ENCODE data around the gene UGT1A6.

The UGT1A6 gene

GRCh38 chr2:233772153-233772552 is 79.5 kb downstream of the UGT1A6 start:
- DNase-seq = no peak

GRCh38 chr2:233772583-233772982 is 79.9 kb downstream of the UGT1A6 start:
- no peak for DNase-seq

GRCh38 chr2:233773854-233774253 is 81.2 kb downstream of the UGT1A6 start:
- DNase-seq = no peak

- DNase-seq = no peak
Measured at GRCh38 chr2:233775414-233775813, 82.7 kb downstream of the UGT1A6 start.

- no peak for DNase-seq
Measured at GRCh38 chr2:233778030-233778429, 85.3 kb downstream of the UGT1A6 start, which contains the start of gene MROH2A. Gene MROH2A (plus strand): TSS chr2:233778330. CDS start chr2:233779359, 1,029 bp downstream.

GRCh38 chr2:233779722-233780121 is 87.0 kb downstream of the UGT1A6 start:
- DNase-seq = no peak

- no peak for DNase-seq
Measured at GRCh38 chr2:233780771-233781170, 88.1 kb downstream of the UGT1A6 start.

GRCh38 chr2:233789554-233789953 is 96.9 kb downstream of the UGT1A6 start:
- no peak for DNase-seq

- no peak for DNase-seq
Measured at GRCh38 chr2:233791151-233791882, 98.6 kb downstream of the UGT1A6 start.

GRCh38 chr2:233791883-233792329 is 99.2 kb downstream of the UGT1A6 start:
- DNase-seq = no peak

GRCh38 chr2:233792720-233793119 is 100.0 kb downstream of the UGT1A6 start:
- no peak for DNase-seq

- DNase-seq = no peak
Measured at GRCh38 chr2:233793465-233794127, 100.9 kb downstream of the UGT1A6 start.

GRCh38 chr2:233794128-233794658 is 101.5 kb downstream of the UGT1A6 start:
- DNase-seq = no peak

- no peak for DNase-seq
Measured at GRCh38 chr2:233795735-233796171, 103.1 kb downstream of the UGT1A6 start.

GRCh38 chr2:233796254-233796653 is 103.6 kb downstream of the UGT1A6 start:
- no peak for DNase-seq

- DNase-seq = no peak
Measured at GRCh38 chr2:233798335-233799086, 105.8 kb downstream of the UGT1A6 start.

- no peak for DNase-seq
Measured at GRCh38 chr2:233799087-233799665, 106.5 kb downstream of the UGT1A6 start.

GRCh38 chr2:233799716-233800115 is 107.0 kb downstream of the UGT1A6 start:
- no peak for DNase-seq

GRCh38 chr2:233800208-233800607 is 107.5 kb downstream of the UGT1A6 start:
- no peak for DNase-seq

- no peak for DNase-seq
Measured at GRCh38 chr2:233801357-233802131, 108.9 kb downstream of the UGT1A6 start.

GRCh38 chr2:233802132-233802815 is 109.6 kb downstream of the UGT1A6 start:
- DNase-seq = no peak
